ENCODE measurements around the gene ARPIN.

- TF ChIP-seq CTCF (conservative IDR thresholded peaks at IDR 0.05; ENCODE audit: low read depth in 2 of 2) (no peak), POLR2AphosphoS5 (IDR thresholded peaks at IDR 0.05; ENCODE audit: low read depth) (no peak), JUNB (IDR thresholded peaks at IDR 0.05; ENCODE audit: unreplicated experiment) (no peak), EZH2 (IDR thresholded peaks at IDR 0.05; ENCODE audit: low read depth, unreplicated experiment) (no peak), EZH2phosphoT487 (IDR thresholded peaks at IDR 0.05; ENCODE audit: unreplicated experiment) (no peak), ZNF331 (CRISPR knock-in tag; IDR thresholded peaks at IDR 0.05; ENCODE audit: low read depth) (no peak), STAT1 (IDR thresholded peaks at IDR 0.05; ENCODE audit: unreplicated experiment) (no peak), CREB1 (CRISPR knock-in tag; IDR thresholded peaks at IDR 0.05; ENCODE audit: low read depth) (no peak), NANOG (IDR thresholded peaks at IDR 0.05; ENCODE audit: borderline replicate concordance) (no peak)
- TF ChIP-seq, protein P1, sequence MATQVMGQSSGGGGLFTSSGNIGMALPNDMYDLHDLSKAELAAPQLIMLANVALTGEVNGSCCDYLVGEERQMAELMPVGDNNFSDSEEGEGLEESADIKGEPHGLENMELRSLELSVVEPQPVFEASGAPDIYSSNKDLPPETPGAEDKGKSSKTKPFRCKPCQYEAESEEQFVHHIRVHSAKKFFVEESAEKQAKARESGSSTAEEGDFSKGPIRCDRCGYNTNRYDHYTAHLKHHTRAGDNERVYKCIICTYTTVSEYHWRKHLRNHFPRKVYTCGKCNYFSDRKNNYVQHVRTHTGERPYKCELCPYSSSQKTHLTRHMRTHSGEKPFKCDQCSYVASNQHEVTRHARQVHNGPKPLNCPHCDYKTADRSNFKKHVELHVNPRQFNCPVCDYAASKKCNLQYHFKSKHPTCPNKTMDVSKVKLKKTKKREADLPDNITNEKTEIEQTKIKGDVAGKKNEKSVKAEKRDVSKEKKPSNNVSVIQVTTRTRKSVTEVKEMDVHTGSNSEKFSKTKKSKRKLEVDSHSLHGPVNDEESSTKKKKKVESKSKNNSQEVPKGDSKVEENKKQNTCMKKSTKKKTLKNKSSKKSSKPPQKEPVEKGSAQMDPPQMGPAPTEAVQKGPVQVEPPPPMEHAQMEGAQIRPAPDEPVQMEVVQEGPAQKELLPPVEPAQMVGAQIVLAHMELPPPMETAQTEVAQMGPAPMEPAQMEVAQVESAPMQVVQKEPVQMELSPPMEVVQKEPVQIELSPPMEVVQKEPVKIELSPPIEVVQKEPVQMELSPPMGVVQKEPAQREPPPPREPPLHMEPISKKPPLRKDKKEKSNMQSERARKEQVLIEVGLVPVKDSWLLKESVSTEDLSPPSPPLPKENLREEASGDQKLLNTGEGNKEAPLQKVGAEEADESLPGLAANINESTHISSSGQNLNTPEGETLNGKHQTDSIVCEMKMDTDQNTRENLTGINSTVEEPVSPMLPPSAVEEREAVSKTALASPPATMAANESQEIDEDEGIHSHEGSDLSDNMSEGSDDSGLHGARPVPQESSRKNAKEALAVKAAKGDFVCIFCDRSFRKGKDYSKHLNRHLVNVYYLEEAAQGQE (IDR thresholded peaks at IDR 0.05; ENCODE audit: unreplicated experiment), result no peak
Observed at GRCh38 chr15:89899951-89900567, 12.7 kb downstream of the ARPIN start.
